ENCODE measurements around the gene GPR33.
"Not testable (repeated sequence)": the region's sequence is repeated elsewhere in the genome, so short reads cannot be mapped to it uniquely, and the experiment has no call there.

The GPR33 gene

GRCh38 chr14:31476131-31476866 lies 11.5 kb downstream of the GPR33 start:
- in situ Hi-C loops (cut with MboI; ENCODE audit: low pct_unique_long_range_greater_than_20kb, low sequenced_read_pairs, unreplicated experiment) = no loop called here
- no peak for DNase-seq (ENCODE audit: low spot score)
- no peak for TF ChIP-seq CTCF (IDR thresholded peaks at IDR 0.05; ENCODE audit: extremely low read depth, insufficient read depth, missing control alignments)

GRCh38 chr14:31466554-31466953 lies 21.3 kb downstream of the GPR33 start:
- no peak for DNase-seq (ENCODE audit: low spot score)
- in situ Hi-C loops (cut with MboI; ENCODE audit: low pct_unique_long_range_greater_than_20kb, low sequenced_read_pairs, unreplicated experiment) = no loop called here
- no peak for TF ChIP-seq CTCF (IDR thresholded peaks at IDR 0.05; ENCODE audit: extremely low read depth, insufficient read depth, missing control alignments)

GRCh38 chr14:31465111-31465510 lies 22.7 kb downstream of the GPR33 start:
- no peak for TF ChIP-seq CTCF (IDR thresholded peaks at IDR 0.05; ENCODE audit: extremely low read depth, insufficient read depth, missing control alignments)
- no peak for DNase-seq (ENCODE audit: low spot score)
- in situ Hi-C loops (cut with MboI; ENCODE audit: low pct_unique_long_range_greater_than_20kb, low sequenced_read_pairs, unreplicated experiment) = no loop called here

- DNase-seq (ENCODE audit: low spot score); in situ Hi-C loops (cut with MboI; ENCODE audit: low pct_unique_long_range_greater_than_20kb, low sequenced_read_pairs, unreplicated experiment): not testable (repeated sequence)
Observed at GRCh38 chr14:31462450-31462849, 25.4 kb downstream of the GPR33 start.

- DNase-seq (ENCODE audit: low spot score) = no peak
- TF ChIP-seq CTCF (IDR thresholded peaks at IDR 0.05; ENCODE audit: extremely low read depth, insufficient read depth, missing control alignments) = no peak
- in situ Hi-C loops (cut with MboI; ENCODE audit: low pct_unique_long_range_greater_than_20kb, low sequenced_read_pairs, unreplicated experiment) = no loop called here
Observed at GRCh38 chr14:31461545-31461944, 26.3 kb downstream of the GPR33 start.

- no peak for DNase-seq (ENCODE audit: low spot score)
- no peak for TF ChIP-seq CTCF (IDR thresholded peaks at IDR 0.05; ENCODE audit: extremely low read depth, insufficient read depth, missing control alignments)
- in situ Hi-C loops (cut with MboI; ENCODE audit: low pct_unique_long_range_greater_than_20kb, low sequenced_read_pairs, unreplicated experiment) = no loop called here
Observed at GRCh38 chr14:31457665-31458659, 29.9 kb downstream of the GPR33 start.

Data from GM13977 (cell line).